GM12872 (cell line): ENCODE results near the gene CXXC4.

ENCODE experiments used
- CTCF ChIP-seq: IDR thresholded peaks from 3 replicates; pipeline ENCODE4 v1.5.1; 2011; ENCODE audit warnings: low read depth, mild to moderate bottlenecking, low read length, moderate library complexity; ENCODE audit not compliant: insufficient read depth

The CXXC4 gene

GRCh38 chr4:104489731-104490095 lies 5.0 kb downstream of the CXXC4 start:
- TF ChIP-seq CTCF, result no peak

- no peak for TF ChIP-seq CTCF
Observed at GRCh38 chr4:104488151-104488550, 6.5 kb downstream of the CXXC4 start.

- TF ChIP-seq CTCF, result no peak
Observed at GRCh38 chr4:104486716-104487504, 7.8 kb downstream of the CXXC4 start.

- TF ChIP-seq CTCF, result no peak
Observed at GRCh38 chr4:104475652-104476051, 19.0 kb downstream of the CXXC4 start.

- no peak for TF ChIP-seq CTCF
Observed at GRCh38 chr4:104472766-104473165, 21.9 kb downstream of the CXXC4 start.

- TF ChIP-seq CTCF, result no peak
Observed at GRCh38 chr4:104470770-104471169, 23.9 kb downstream of the CXXC4 start.

GRCh38 chr4:104469794-104470193 lies 24.9 kb downstream of the CXXC4 start:
- no peak for TF ChIP-seq CTCF
